Measurements from ENCODE around the gene STUB1.

DNA sequence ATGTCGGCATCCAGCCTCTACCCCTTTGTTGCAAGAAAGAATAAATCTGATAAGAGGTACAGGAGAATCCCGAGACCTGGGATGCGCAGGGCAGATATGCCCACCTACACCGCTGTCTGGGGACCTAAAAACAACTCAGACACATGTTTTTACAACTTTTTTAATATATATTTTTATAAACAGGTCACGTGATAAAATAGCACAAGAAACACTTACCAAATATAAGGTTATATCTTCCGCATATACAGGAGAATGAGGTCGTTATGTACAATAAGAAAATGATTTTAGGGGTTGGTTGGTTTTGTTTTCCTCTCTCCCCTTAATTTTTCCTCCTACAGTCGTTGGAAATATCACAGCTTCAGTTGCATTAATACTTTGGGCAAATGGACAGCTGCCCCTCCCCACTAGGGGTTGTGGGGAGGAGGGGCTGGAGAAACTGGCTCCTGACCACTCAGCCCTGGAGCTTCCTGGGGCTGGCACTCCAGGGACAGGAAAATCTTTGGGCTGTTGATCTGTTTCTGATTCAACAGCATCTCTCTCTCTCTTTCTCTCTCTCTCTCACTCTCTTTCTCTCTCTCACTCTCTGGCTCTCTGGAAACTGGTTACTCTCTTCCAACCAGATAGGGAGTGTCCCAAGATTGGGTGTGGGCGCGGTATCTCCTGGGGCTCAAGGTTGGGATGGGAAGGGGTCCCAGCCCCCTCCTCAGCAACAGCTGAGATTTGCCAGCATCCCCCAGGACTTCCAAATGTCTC is 12.3 kb downstream of the STUB1 start:
- TF ChIP-seq POLR2A (IDR thresholded peaks at IDR 0.05; ENCODE audit: low read depth, low read length) (no peak), TAF1 (IDR thresholded peaks at IDR 0.05; ENCODE audit: low read depth, low read length) (no peak), PAX5 (IDR thresholded peaks at IDR 0.05; ENCODE audit: insufficient read depth, low read length, severe bottlenecking) (no peak), POLR2AphosphoS5 (IDR thresholded peaks at IDR 0.05; ENCODE audit: low read depth, low read length) (no peak), SPI1 (IDR thresholded peaks at IDR 0.05; ENCODE audit: low read depth, low read length) (no peak), POU2F2 (IDR thresholded peaks at IDR 0.05; ENCODE audit: low read depth, low read length) (no peak)
